ENCODE results near the gene NDST4.
"Not testable (repeated sequence)": the region's sequence is repeated elsewhere in the genome, so short reads cannot be mapped to it uniquely, and the experiment has no call there.

DNA sequence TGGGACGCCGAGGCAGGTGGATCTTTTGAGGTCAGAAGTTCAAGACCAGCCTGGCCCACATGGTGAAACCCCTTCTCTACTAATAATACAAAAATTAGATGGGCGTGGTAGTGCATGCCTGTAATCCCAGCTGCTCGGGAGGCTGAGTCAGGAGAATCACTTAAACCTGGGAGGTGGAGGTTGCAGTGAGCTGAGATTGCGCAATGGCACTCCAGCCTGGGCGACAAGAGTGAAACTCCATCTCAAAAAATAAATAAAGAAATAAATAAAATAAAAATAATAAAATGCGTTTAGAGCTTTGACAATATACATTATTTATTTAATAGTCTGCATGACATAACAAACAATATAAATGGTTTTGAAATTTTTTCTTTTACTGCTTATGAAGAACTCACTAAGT, 133.0 kb downstream of the NDST4 start:
- TF ChIP-seq, protein P1, sequence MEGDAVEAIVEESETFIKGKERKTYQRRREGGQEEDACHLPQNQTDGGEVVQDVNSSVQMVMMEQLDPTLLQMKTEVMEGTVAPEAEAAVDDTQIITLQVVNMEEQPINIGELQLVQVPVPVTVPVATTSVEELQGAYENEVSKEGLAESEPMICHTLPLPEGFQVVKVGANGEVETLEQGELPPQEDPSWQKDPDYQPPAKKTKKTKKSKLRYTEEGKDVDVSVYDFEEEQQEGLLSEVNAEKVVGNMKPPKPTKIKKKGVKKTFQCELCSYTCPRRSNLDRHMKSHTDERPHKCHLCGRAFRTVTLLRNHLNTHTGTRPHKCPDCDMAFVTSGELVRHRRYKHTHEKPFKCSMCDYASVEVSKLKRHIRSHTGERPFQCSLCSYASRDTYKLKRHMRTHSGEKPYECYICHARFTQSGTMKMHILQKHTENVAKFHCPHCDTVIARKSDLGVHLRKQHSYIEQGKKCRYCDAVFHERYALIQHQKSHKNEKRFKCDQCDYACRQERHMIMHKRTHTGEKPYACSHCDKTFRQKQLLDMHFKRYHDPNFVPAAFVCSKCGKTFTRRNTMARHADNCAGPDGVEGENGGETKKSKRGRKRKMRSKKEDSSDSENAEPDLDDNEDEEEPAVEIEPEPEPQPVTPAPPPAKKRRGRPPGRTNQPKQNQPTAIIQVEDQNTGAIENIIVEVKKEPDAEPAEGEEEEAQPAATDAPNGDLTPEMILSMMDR (IDR thresholded peaks at IDR 0.05; ENCODE audit: low read depth, low read length, missing input control) = not testable (repeated sequence)
- TF ChIP-seq NR2F2 (IDR thresholded peaks at IDR 0.05); GABPA (IDR thresholded peaks at IDR 0.05 in 1 of 2, conservative IDR thresholded peaks at IDR 0.05 in 1 of 2); SP1 (IDR thresholded peaks at IDR 0.05): not testable (repeated sequence)
- TF ChIP-seq, protein P2, sequence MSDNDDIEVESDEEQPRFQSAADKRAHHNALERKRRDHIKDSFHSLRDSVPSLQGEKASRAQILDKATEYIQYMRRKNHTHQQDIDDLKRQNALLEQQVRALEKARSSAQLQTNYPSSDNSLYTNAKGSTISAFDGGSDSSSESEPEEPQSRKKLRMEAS (IDR thresholded peaks at IDR 0.05) = not testable (repeated sequence)
- TF ChIP-seq, protein P3, sequence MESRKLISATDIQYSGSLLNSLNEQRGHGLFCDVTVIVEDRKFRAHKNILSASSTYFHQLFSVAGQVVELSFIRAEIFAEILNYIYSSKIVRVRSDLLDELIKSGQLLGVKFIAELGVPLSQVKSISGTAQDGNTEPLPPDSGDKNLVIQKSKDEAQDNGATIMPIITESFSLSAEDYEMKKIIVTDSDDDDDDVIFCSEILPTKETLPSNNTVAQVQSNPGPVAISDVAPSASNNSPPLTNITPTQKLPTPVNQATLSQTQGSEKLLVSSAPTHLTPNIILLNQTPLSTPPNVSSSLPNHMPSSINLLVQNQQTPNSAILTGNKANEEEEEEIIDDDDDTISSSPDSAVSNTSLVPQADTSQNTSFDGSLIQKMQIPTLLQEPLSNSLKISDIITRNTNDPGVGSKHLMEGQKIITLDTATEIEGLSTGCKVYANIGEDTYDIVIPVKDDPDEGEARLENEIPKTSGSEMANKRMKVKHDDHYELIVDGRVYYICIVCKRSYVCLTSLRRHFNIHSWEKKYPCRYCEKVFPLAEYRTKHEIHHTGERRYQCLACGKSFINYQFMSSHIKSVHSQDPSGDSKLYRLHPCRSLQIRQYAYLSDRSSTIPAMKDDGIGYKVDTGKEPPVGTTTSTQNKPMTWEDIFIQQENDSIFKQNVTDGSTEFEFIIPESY (IDR thresholded peaks at IDR 0.05) = not testable (repeated sequence)
- TF ChIP-seq, protein P4, sequence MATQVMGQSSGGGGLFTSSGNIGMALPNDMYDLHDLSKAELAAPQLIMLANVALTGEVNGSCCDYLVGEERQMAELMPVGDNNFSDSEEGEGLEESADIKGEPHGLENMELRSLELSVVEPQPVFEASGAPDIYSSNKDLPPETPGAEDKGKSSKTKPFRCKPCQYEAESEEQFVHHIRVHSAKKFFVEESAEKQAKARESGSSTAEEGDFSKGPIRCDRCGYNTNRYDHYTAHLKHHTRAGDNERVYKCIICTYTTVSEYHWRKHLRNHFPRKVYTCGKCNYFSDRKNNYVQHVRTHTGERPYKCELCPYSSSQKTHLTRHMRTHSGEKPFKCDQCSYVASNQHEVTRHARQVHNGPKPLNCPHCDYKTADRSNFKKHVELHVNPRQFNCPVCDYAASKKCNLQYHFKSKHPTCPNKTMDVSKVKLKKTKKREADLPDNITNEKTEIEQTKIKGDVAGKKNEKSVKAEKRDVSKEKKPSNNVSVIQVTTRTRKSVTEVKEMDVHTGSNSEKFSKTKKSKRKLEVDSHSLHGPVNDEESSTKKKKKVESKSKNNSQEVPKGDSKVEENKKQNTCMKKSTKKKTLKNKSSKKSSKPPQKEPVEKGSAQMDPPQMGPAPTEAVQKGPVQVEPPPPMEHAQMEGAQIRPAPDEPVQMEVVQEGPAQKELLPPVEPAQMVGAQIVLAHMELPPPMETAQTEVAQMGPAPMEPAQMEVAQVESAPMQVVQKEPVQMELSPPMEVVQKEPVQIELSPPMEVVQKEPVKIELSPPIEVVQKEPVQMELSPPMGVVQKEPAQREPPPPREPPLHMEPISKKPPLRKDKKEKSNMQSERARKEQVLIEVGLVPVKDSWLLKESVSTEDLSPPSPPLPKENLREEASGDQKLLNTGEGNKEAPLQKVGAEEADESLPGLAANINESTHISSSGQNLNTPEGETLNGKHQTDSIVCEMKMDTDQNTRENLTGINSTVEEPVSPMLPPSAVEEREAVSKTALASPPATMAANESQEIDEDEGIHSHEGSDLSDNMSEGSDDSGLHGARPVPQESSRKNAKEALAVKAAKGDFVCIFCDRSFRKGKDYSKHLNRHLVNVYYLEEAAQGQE (IDR thresholded peaks at IDR 0.05) = not testable (repeated sequence)
- TF ChIP-seq, protein P5, sequence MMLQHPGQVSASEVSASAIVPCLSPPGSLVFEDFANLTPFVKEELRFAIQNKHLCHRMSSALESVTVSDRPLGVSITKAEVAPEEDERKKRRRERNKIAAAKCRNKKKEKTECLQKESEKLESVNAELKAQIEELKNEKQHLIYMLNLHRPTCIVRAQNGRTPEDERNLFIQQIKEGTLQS (IDR thresholded peaks at IDR 0.05) = not testable (repeated sequence)

Measured in liver (tissue), 3 donors.